B cell (primary cell): Measurements from ENCODE around the gene ADGRD2.

Experiments
- CTCF ChIP-seq: fragments of 200-600 bp; IDR thresholded peaks from one replicate; pipeline ENCODE4 v1.8.0; 2022; ENCODE audit warnings: antibody characterized with exemption, mild to moderate bottlenecking
- EZH2 ChIP-seq: IDR thresholded peaks from 2 replicates; pipeline ENCODE4 v1.6.1; 2012; ENCODE audit warnings: borderline replicate concordance, low read depth, mild to moderate bottlenecking, moderate library complexity, low read length; ENCODE audit not compliant: insufficient read depth, poor library complexity, severe bottlenecking

- TF ChIP-seq CTCF (no peak), EZH2 (no peak)
Measured at GRCh38 chr9:124511891-124512805, 61.9 kb downstream of the ADGRD2 start.
